Measurements from ENCODE around the gene RNF40. TPM values are rescaled to one million over a fixed set of nuclear protein-coding genes. Genes with fewer than 3 reads are reported as not detected.

RNF40 gene
- 100 to 1,000 TPM; 125 to 129 TPM for total RNA-seq

DNA sequence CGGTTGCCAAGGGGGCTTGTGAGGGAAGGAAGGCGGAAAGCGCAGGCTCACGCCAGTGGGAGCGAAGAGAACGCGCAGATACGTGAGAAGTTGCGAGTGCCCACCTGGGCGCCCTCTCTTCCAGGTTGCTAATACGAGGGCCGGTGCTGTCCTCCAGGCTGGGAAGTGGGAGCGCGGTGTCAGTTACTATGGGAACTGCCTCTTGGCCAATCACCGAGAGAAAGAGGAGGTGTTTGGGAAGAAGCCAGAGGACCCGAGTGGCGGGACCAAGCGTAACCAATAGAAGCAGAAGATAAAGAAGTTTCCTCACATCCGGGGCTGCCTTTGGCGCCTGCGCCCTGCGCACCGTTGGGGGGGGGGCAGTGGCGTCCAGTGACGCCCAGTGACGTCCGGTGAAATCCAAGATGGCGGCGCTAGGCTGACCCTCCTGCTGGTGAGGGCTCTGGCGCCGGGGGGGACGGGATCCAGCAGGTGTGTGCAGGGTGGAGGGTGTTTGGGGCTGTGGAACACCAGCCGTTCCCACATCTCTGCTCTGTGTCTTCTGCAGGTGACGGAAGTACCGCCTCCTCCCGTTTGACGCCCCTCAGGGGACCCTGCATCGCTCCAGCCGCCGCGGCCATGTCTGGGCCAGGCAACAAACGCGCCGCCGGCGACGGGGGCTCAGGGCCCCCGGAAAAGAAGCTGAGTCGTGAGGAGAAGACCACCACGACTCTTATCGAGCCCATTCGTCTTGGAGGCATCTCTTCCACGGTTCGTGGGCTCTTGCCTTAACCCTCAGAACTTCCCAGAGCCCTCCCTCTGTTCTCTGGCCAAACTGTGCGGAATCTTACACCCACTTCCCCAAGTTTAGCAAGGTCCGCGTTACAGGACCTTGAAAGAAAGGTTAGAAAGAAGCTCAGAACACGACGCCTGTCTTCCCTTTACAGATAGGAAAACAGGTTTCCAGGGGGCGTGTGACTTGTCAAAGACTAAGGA is at the start of gene RNF40, which contains the start of gene CFAP119:
Gene RNF40, plus strand, starts transcription at position 395 of the 975 bp plus-strand sequence. Its CDS starts 224 bp downstream, at position 619.
Gene CFAP119, minus strand, starts transcription at position 135 of the 975 bp plus-strand sequence. CDS start 314 bp downstream, outside the sequence.
- ChIA-PET POLR2A (no interaction called here), CTCF (no interaction called here)

DNA sequence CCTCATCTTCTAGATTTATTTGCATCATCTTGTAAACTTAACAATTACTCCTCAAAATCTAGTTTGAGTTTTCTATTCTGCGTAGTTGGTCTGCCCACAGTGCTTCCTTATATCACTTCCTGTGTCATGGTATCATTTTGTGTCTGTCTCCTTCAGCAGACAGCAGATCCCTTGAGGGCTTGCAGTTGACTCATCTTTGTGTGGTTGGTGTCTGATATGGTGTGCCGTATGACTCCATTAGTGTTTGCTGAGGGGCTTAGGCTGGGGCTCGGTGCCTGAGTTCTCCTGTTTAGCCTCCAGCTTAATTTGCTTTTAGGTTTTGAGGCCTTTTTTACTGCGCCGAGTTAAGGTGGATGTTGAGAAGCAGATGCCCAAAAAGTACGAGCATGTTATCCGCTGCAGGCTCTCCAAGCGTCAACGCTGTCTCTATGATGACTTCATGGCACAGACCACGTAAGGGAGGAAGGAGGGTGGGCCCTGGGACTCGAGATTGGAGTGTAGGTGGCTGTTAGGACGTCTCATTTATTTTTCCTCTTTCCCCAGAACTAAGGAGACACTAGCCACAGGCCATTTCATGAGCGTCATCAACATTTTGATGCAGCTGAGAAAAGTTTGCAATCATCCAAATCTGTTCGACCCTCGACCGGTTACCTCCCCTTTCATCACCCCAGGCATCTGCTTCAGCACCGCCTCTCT is 46.2 kb upstream of the RNF40 start:
- ChIA-PET POLR2A (no interaction called here), CTCF (no interaction called here)

DNA sequence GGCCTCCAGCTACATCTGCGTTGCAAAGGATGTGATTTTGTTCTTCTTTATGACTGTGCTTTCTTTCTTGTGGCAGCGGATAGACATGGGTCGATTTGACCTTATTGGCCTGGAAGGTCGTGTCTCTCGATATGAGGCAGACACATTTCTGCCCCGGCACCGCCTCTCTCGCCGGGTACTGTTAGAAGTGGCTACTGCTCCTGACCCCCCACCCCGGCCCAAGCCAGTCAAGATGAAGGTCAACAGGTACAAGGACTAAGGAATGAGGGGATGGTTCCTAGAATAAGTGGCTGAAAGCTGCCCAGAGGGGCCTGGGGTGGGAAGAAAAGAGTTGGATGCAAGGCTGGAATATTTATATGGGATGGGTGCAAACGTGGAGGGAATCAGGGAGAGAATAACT is 42.0 kb upstream of the RNF40 start:
- CTCF ChIA-PET, result interaction anchor here (0.6 kb wide), 1 partner anchor 123 kb away, joined by 3 read pairs; no protein-coding TSS in a partner anchor

DNA sequence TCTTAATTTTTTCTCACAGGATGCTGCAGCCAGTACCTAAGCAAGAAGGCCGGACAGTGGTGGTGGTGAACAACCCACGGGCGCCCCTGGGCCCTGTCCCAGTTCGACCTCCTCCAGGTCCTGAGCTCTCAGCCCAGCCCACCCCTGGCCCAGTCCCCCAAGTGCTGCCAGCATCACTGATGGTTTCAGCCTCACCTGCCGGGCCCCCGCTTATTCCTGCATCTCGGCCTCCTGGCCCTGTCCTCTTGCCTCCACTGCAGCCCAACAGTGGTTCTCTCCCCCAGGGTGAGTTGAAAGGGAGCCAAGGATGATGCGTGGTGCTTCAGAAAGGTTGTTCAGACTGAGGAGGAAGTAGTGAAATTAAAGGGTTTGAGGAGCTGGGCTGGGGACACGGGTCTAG is 41.4 kb upstream of the RNF40 start:
- ChIA-PET POLR2A (no interaction called here), CTCF (no interaction called here)

More for the DNA sequence above, 42.0 kb upstream of the RNF40 start:
- POLR2A ChIA-PET, result interaction anchor here (0.6 kb wide), 1 partner anchor 104 kb away, joined by 3 read pairs; no protein-coding TSS in a partner anchor

DNA sequence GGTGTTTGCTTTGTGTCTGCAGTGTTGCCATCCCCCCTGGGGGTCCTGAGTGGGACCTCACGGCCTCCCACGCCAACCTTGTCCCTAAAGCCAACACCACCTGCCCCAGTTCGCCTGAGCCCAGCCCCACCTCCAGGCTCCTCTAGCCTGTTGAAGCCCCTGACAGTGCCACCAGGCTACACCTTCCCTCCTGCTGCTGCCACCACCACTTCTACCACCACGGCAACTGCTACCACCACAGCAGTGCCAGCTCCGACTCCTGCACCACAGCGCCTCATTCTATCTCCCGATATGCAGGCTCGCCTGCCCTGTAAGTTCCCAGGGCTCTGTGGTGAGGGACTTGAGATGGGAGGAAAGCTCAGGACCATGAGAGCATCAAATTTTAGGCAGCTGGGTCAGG is 41.0 kb upstream of the RNF40 start:
- ChIA-PET POLR2A (no interaction called here), CTCF (interaction anchor here (0.6 to 1.0 kb wide), 2 partner anchors 93 to 228 kb away, joined by 3 read pairs; no protein-coding TSS in a partner anchor)

DNA sequence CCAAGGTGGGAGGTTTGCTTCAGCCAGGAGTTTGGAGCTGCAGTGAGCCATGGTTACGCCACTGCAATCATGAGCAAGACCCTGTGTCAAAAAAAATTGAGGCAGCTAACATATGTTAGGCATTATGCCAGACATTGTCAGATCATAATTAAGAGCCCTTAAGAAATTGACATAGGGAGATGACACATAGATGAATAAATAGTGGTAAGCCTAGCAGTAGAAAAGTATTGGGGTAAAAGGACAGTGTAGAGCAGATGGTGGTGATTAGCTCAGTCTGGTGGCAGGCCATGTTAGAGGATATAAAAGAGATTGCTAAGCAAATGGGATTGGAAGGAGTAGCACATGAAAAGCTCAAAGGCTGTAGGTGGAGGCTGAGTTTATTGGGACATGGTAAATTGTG is 40.5 kb upstream of the RNF40 start:
- CTCF ChIA-PET, result interaction anchor here (0.6 to 1.0 kb wide), 3 partner anchors 19 to 228 kb away, joined by 3 read pairs; no protein-coding TSS in a partner anchor

DNA sequence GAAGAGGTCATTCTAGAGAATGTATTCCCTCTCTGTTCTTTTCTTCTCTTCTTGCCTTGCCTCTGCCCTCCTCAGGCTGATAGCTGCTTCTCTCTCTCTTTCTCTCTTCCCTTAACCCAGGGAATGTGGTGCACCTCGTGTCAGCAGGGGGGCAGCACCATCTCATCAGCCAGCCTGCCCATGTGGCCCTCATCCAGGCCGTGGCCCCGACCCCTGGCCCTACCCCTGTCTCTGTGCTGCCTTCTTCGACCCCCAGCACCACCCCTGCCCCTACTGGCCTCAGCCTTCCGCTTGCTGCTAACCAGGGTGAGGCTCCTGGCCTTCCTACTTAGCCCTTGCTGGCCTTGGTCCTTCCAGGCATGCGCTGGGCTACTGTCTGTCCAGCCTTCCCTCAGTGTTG is 39.7 kb upstream of the RNF40 start:
- ChIA-PET CTCF (interaction anchor here (0.8 kb wide), 1 partner anchor 20 kb away, joined by 3 read pairs; no protein-coding TSS in a partner anchor), POLR2A (no interaction called here)

More for the DNA sequence above, 40.5 kb upstream of the RNF40 start:
- POLR2A ChIA-PET, result no interaction called here

DNA sequence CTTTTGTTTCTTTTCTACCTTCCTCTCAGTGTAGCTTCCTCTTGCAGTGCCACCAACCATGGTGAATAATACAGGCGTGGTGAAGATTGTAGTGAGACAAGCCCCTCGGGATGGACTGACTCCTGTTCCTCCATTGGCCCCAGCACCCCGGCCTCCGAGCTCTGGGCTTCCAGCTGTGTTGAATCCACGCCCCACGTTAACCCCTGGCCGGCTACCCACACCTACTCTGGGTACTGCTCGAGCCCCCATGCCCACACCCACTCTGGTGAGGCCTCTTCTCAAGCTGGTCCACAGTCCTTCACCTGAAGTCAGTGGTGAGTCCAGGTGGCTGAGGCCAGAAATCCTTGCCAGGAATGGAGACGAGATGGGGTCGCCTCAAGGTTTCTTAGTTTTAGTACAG is 39.2 kb upstream of the RNF40 start:
- ChIA-PET CTCF (no interaction called here), POLR2A (no interaction called here)

DNA sequence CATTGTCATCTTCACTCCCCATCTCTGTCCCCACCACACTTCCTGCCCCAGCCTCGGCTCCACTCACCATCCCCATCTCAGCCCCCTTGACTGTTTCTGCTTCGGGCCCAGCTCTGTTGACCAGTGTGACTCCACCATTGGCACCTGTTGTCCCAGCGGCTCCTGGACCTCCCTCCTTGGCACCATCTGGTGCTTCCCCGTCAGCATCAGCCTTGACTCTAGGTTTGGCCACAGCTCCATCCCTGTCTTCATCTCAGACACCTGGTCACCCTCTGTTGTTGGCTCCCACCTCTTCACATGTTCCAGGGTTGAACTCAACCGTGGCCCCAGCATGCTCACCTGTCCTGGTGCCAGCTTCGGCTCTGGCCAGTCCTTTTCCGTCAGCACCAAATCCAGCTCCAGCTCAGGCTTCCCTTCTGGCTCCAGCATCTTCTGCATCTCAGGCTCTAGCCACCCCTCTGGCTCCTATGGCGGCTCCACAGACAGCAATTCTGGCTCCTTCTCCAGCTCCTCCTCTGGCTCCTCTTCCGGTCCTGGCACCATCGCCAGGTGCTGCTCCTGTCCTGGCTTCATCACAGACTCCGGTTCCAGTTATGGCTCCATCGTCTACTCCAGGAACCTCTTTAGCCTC is 38.3 kb upstream of the RNF40 start:
- CTCF ChIA-PET, result interaction anchor here (0.6 kb wide), 1 partner anchor 70 kb away, joined by 3 read pairs; no protein-coding TSS in a partner anchor
- POLR2A ChIA-PET, result interaction anchor here (0.9 kb wide), 1 partner anchor 13 kb away, joined by 3 read pairs; no protein-coding TSS in a partner anchor

DNA sequence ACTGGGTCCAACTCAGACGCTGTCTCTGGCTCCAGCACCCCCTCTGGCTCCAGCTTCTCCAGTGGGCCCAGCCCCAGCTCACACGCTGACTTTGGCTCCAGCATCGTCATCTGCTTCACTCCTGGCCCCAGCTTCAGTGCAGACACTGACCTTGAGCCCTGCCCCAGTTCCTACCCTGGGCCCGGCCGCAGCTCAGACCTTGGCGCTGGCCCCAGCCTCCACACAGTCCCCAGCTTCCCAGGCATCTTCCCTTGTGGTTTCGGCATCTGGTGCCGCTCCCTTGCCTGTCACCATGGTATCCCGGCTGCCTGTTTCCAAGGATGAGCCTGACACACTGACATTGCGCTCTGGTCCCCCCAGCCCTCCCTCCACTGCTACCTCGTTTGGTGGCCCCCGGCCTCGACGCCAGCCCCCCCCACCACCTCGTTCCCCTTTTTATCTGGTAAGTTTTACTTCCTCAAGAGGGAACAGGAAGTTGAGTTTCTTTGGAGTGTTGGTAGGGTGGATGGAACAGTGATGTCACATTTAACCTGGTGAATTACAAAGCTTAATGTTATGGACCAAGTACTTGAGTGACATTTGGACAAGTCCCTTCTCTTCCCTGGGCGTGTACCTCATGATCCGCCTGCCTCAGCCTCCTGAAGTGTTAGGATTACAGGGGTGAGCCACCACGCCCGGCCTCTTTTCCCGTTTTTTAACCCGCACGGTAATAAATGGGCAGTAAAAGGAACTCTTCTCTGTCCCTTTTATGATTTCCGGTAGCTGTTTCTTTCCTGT is 37.3 kb upstream of the RNF40 start:
- ChIA-PET POLR2A (interaction anchor here (0.7 kb wide), 1 partner anchor 10 kb away, joined by 3 read pairs; no protein-coding TSS in a partner anchor), CTCF (interaction anchor here (0.6 to 0.8 kb wide), 2 partner anchors 30 to 71 kb away, joined by 3 read pairs; no protein-coding TSS in a partner anchor)

DNA sequence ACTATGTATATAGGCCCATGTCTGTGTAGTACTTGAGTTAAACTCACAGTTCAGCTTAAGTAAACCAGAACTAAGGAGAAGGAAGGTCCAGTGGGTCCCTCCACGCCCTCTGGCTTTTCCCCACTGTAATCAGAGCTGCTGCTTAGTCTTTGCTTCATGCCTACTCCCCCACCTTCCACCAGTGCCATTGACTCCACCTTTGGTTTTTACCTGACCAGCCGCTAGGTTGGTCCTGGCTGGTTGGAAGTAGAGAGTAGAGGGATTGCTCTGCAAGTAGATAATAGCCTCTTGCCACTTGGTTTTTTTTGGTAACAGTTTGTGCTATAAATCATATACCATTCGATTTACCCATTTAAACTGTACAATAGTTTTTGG is 36.7 kb upstream of the RNF40 start:
- ChIA-PET POLR2A (interaction anchor here (0.7 kb wide), 1 partner anchor 9 kb away, joined by 3 read pairs; no protein-coding TSS in a partner anchor), CTCF (interaction anchor here (0.8 kb wide), 1 partner anchor 30 kb away, joined by 3 read pairs; no protein-coding TSS in a partner anchor)

DNA sequence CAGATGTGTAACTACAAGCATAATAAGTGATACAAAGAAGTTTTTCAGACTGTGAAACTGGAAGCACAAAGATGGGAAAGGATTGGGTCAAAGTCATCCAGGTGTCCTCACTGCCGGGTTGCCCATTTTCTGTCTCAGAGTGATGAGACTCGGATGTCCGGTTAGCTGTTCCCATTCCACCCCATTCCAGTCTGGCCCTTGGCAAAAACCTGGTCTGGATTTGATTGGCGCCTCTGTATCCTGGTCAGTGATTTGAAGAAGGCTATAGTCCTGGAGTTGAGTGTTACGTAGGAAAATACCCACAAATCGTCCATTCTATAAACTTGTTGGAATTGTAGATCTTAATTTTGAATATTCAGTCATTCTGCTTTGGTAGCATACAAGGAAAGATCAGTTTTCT is 33.8 kb upstream of the RNF40 start:
- ChIA-PET POLR2A (no interaction called here), CTCF (no interaction called here)

DNA sequence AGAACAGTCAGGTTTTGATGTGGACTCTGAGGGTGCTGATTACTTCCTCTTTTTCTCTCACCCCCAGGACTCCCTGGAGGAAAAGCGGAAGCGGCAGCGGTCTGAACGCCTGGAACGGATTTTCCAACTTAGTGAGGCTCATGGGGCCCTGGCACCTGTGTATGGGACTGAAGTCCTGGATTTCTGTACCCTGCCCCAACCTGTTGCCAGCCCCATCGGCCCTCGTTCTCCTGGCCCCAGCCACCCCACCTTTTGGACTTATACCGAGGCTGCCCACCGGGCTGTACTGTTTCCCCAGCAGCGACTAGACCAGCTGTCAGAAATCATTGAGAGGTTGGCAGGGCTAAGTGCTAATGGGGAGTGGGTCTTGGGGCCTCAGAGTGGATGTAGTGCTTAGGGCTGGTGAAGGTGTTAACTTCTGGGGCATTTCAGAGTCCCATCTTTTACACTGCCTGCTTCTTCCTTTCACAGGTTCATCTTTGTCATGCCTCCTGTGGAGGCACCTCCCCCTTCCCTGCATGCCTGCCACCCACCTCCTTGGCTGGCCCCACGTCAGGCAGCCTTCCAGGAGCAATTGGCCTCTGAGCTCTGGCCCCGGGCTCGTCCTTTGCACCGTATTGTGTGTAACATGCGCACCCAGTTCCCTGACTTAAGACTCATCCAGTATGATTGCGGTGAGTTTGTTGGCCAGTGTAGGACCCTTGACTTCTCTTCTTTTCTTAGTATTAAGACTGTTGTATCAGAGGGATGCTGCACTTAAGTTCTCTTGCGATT is 33.0 kb upstream of the RNF40 start:
- CTCF ChIA-PET, result interaction anchor here (0.8 kb wide), 1 partner anchor 95 kb away, joined by 4 read pairs; no protein-coding TSS in a partner anchor
- POLR2A ChIA-PET, result no interaction called here

DNA sequence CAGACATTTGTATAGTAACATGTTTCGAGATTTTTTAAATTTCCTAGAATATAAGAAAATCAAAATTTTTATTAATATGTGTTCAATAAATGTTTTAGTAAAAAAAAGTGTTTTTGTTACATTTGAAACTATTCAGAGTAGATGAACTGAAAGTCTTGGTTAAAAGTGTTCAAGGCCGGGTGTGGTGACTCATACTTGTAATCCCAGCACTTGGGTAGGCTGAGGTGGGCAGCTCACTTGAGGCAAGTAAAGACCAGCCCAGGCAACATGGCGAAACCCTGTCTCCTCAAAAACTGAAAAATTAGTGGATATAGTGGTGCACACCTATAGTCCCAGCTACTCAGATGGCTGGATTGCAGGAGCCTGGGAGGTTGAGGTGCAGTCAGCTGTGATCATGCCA is 30.7 kb upstream of the RNF40 start:
- ChIA-PET POLR2A (interaction anchor here (0.5 to 0.6 kb wide), 2 partner anchors 252 to 259 kb away, joined by 3 to 9 read pairs; no protein-coding TSS in a partner anchor), CTCF (no interaction called here)

DNA sequence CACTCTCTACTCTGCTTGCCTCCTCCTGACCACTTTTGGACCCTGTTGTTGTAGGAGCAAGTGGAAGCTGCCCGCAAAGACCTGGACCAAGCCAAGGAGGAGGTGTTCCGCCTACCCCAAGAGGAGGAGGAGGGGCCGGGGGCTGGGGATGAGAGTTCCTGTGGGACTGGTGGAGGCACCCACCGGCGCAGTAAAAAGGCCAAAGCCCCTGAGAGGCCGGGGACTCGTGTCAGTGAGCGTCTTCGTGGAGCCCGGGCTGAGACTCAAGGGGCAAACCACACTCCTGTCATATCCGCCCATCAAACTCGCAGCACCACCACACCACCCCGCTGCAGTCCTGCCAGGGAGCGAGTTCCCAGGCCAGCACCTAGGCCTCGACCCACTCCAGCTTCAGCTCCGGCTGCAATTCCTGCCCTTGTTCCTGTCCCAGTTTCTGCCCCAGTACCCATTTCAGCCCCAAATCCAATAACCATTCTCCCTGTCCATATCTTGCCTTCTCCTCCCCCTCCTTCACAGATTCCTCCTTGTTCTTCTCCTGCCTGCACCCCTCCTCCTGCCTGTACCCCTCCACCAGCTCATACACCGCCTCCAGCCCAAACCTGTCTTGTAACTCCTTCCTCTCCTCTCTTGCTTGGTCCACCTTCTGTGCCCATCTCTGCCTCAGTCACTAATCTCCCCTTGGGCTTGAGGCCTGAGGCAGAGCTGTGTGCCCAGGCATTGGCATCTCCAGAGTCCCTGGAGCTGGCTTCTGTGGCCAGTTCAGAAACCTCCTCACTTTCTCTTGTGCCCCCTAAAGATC is 24.9 kb upstream of the RNF40 start:
- CTCF ChIA-PET, result interaction anchor here (0.5 kb wide), 1 partner anchor 104 kb away, joined by 4 read pairs; no protein-coding TSS in a partner anchor

DNA sequence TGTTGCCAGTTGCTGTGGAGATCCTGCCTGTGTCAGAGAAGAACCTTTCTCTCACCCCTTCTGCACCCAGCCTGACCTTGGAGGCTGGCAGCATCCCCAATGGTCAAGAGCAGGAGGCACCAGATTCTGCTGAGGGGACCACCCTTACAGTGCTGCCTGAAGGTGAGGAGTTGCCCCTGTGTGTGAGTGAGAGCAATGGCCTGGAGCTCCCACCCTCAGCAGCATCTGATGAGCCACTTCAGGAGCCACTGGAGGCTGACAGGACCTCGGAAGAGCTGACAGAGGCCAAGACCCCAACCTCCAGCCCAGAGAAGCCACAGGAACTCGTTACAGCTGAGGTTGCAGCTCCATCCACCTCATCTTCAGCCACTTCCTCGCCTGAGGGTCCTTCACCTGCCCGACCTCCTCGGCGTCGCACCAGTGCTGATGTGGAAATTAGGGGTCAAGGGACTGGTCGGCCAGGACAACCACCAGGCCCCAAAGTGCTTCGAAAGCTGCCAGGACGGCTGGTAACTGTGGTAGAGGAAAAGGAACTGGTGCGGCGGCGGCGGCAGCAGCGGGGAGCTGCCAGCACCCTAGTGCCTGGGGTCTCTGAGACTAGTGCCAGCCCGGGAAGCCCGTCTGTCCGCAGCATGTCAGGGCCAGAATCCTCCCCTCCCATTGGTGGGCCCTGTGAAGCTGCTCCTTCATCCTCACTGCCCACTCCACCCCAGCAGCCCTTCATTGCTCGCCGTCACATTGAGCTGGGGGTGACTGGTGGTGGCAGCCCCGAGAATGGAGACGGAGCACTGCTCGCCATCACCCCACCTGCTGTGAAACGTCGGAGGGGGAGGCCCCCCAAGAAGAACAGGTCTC is 24.1 kb upstream of the RNF40 start:
- ChIA-PET POLR2A (no interaction called here), CTCF (no interaction called here)

More for the DNA sequence above, 24.9 kb upstream of the RNF40 start:
- POLR2A ChIA-PET, result interaction anchor here (0.8 kb wide), 1 partner anchor 14 kb away, joined by 3 read pairs; no protein-coding TSS in a partner anchor
